ENCODE results near the gene MESP1. TPM values are rescaled to one million over a fixed set of nuclear protein-coding genes. Genes with fewer than 3 reads are reported as not detected.

The MESP1 gene
- total and polyA plus RNA-seq, 2 of the 13 experiments (the other 11 are each of a cell fraction or from before 2014, with no cell fraction given), result not detected

DNA sequence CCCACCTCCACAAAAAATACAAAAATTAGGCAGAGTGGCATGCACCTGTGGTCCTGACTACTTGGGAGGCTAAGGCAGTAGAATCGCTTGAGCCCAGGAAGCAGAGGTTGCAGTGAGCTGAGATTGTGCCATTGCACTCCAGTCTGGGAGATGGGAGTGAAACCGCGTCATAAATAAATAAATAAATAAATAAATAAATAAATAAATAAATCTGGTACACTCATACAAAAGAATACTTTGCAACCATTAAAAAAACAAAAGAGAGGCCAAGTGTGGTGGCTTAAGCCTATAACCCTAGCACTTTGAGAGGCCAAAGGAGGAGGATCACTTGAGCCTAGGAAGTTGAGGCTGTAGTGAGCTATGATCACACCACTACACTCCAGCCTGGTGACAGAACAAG lies 28.0 kb downstream of the MESP1 start:
- Histone ChIP-seq H3K4me1 (ENCODE audit: insufficient read depth, low read length) (no peaks in the 10 kb centered on the region), H3K9ac (ENCODE audit: insufficient read depth, low read depth, low read length) (no peak overlapping the region), H3K4me3 (replicated peaks in 1 of 3; ENCODE audit: insufficient read depth in 1 of 3, low read depth in 2 of 3, low read length in 3 of 3) (no peak overlapping the region), H4K20me1 (ENCODE audit: insufficient read depth, low read length) (no peaks in the 10 kb centered on the region), H3K9me3 (ENCODE audit: low read length) (no peaks in the 10 kb centered on the region), H2AFZ (ENCODE audit: low read length) (no peak overlapping the region), H3K27ac (ENCODE audit: extremely low read length, insufficient read depth, low read length) (no peak overlapping the region), H3K79me2 (ENCODE audit: insufficient read depth, low read length) (no peaks in the 10 kb centered on the region), H3K27me3 (ENCODE audit: control insufficient read depth in 1 of 2, insufficient read depth in 2 of 2, low read length in 2 of 2) (0 out of 5 replicates have a peak, but pooled peaks cover 0 to 4% of the 10 kb centered on the region in 2 experiments), H3K4me2 (ENCODE audit: low read depth, low read length) (no peak overlapping the region), H3K36me3 (replicated peaks in 1 of 2; ENCODE audit: control insufficient read depth in 1 of 2, insufficient read depth in 2 of 2, low read length in 2 of 2) (no peaks in the 10 kb centered on the region)
- DNase-seq (ENCODE audit: low spot score) (no peak), FAIRE-seq (no peak), ATAC-seq (no peak)
- ChIA-PET CTCF (ENCODE audit: low intra/inter-chr PET ratio, low total read pairs) (no interaction called here), POLR2A (no interaction called here)
- in situ Hi-C loops (cut with HindIII; ENCODE audit: extremely low pct_ligation_motif_present, low pct_unique_long_range_greater_than_20kb), result no loop called here
- WGBS (ENCODE audit: low lambda C conversion rate), result 50% methylated on average over 3 of the region's 3 CpGs
- no peak for TF ChIP-seq ZNF891 (CRISPR knock-in tag; IDR thresholded peaks at IDR 0.05)
- TF ChIP-seq KDM6A (CRISPR knock-in tag; IDR thresholded peaks at IDR 0.05; ENCODE audit: low read depth), result no peak
- TF ChIP-seq SRY (CRISPR knock-in tag; IDR thresholded peaks at IDR 0.05), result no peak
- TF ChIP-seq FOXK2 (IDR thresholded peaks at IDR 0.05), result no peak
- no peak for TF ChIP-seq ZMYM2 (CRISPR knock-in tag; IDR thresholded peaks at IDR 0.05)
- TF ChIP-seq KAT2B (IDR thresholded peaks at IDR 0.05; ENCODE audit: borderline replicate concordance, low read depth, low read length), result no peak
- TF ChIP-seq IRX3 (CRISPR knock-in tag; IDR thresholded peaks at IDR 0.05; ENCODE audit: borderline replicate concordance, low read depth), result no peak
- TF ChIP-seq, protein P1, sequence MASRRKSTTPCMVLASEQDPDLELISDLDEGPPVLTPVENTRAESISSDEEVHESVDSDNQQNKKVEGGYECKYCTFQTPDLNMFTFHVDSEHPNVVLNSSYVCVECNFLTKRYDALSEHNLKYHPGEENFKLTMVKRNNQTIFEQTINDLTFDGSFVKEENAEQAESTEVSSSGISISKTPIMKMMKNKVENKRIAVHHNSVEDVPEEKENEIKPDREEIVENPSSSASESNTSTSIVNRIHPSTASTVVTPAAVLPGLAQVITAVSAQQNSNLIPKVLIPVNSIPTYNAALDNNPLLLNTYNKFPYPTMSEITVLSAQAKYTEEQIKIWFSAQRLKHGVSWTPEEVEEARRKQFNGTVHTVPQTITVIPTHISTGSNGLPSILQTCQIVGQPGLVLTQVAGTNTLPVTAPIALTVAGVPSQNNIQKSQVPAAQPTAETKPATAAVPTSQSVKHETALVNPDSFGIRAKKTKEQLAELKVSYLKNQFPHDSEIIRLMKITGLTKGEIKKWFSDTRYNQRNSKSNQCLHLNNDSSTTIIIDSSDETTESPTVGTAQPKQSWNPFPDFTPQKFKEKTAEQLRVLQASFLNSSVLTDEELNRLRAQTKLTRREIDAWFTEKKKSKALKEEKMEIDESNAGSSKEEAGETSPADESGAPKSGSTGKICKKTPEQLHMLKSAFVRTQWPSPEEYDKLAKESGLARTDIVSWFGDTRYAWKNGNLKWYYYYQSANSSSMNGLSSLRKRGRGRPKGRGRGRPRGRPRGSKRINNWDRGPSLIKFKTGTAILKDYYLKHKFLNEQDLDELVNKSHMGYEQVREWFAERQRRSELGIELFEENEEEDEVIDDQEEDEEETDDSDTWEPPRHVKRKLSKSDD (CRISPR knock-in tag; IDR thresholded peaks at IDR 0.05; ENCODE audit: low read depth), result no peak
- BruUV-seq (replicated peaks), result no TSS peak
- intact Hi-C loops (cut with micrococcal nuclease; ENCODE audit: unreplicated experiment), result no loop called here

Measured in HepG2 (cell line).